Keratinocyte (primary cell): ENCODE data around the gene NADSYN1. TPM values are rescaled to one million over a fixed set of nuclear protein-coding genes. Genes with fewer than 3 reads are reported as not detected.
"Not testable (repeated sequence)": the region's sequence is repeated elsewhere in the genome, so short reads cannot be mapped to it uniquely, and the experiment has no call there.

Experiments used
- DNase-seq: peaks from one replicate; pipeline ENCODE4 v3.0.0-alpha.2; 2011; ENCODE audit warnings: low read depth, missing footprints, low spot score
- FAIRE-seq: peaks from 2 replicates; lab custom pipeline; 2011; peaks lifted over from hg19 to GRCh38; lab: Jason Lieb, UNC
- H2AFZ ChIP-seq: 2 replicates; pipeline ENCODE4 v1.6.0; 2012; ENCODE audit warnings: low read length, control low read depth, inconsistent platforms; ENCODE audit not compliant: control insufficient read depth
- H3K27ac ChIP-seq: 2 replicates; pipeline ENCODE4 v1.5.1; 2011; ENCODE audit warnings: low read length; ENCODE audit not compliant: control insufficient read depth, insufficient read depth
- H3K27me3 ChIP-seq: 3 replicates; pipeline ENCODE4 v1.6.0; 2011; ENCODE audit warnings: low read length; ENCODE audit not compliant: control insufficient read depth, insufficient read depth; ENCODE audit errors: extremely low read depth
- H3K36me3 ChIP-seq, 2 experiments: 2 replicates in 1 of 2; 3 replicates in 1 of 2; pipeline ENCODE4 v1.5.1; 2011; ENCODE audit warnings: low read length in 2 of 2, mild to moderate bottlenecking in 1 of 2; ENCODE audit not compliant: control insufficient read depth in 2 of 2, insufficient read depth in 2 of 2; ENCODE audit errors: extremely low read depth in 1 of 2
- H3K4me1 ChIP-seq: 3 replicates; pipeline ENCODE4 v1.5.1; 2011; ENCODE audit warnings: low read length; ENCODE audit not compliant: control insufficient read depth, insufficient read depth; ENCODE audit errors: extremely low read depth
- H3K4me2 ChIP-seq: 3 replicates; pipeline ENCODE4 v1.6.0; 2011; ENCODE audit warnings: low read depth, low read length; ENCODE audit not compliant: control insufficient read depth, insufficient read depth; ENCODE audit errors: extremely low read depth
- H3K4me3 ChIP-seq, 3 experiments: fragments of 200-600 bp in 1 of 3; sonication (generic) in 1 of 3; 2 replicates in 2 of 3; 3 replicates in 1 of 3; pipeline ENCODE4 v1.5.1; 2011 to 2016; ENCODE audit warnings: low read length in 3 of 3, mild to moderate bottlenecking in 3 of 3, control low read depth in 2 of 3, inconsistent platforms in 1 of 3, low read depth in 1 of 3, mixed read lengths in 1 of 3, mixed run types in 1 of 3, moderate library complexity in 1 of 3; ENCODE audit not compliant: control insufficient read depth in 2 of 3, insufficient read depth in 2 of 3; ENCODE audit errors: extremely low read depth in 1 of 3
- H3K79me2 ChIP-seq: 2 replicates; pipeline ENCODE4 v1.6.0; 2012; ENCODE audit warnings: low read length; ENCODE audit not compliant: control insufficient read depth, insufficient read depth
- H3K9ac ChIP-seq: 3 replicates; pipeline ENCODE4 v1.6.0; 2011; ENCODE audit warnings: low read length; ENCODE audit not compliant: control insufficient read depth, insufficient read depth; ENCODE audit errors: extremely low read depth
- H3K9me1 ChIP-seq: 3 replicates; pipeline ENCODE4 v1.6.0; 2011; ENCODE audit warnings: low read length; ENCODE audit not compliant: control insufficient read depth, insufficient read depth; ENCODE audit errors: extremely low read depth
- H3K9me3 ChIP-seq: 2 replicates; pipeline ENCODE4 v1.5.1; 2012; ENCODE audit warnings: low read depth, low read length; ENCODE audit not compliant: control insufficient read depth
- H4K20me1 ChIP-seq: 3 replicates; pipeline ENCODE4 v1.6.0; 2011; ENCODE audit warnings: low read length; ENCODE audit not compliant: control insufficient read depth, insufficient read depth; ENCODE audit errors: extremely low read depth
- EZH2 ChIP-seq: IDR thresholded peaks from one replicate; pipeline ENCODE4 v1.6.1; 2012; ENCODE audit warnings: inconsistent platforms, mild to moderate bottlenecking, low read length, moderate library complexity
- dilution Hi-C: fragments of 300-500 bp; cut with MboI; formaldehyde crosslinking; loops from one replicate; pipeline ENCODE4 v1.7.0; 2020; ENCODE audit warnings: low sequenced_read_pairs; ENCODE audit not compliant: extremely low pct_ligation_motif_present
- polyA plus RNA-seq, 5 experiments: library from polyadenylated mRNA; depleted of rRNA in 3 of 5; stranded (reverse) in 3 of 5; stranded (forward) in 1 of 5; unstranded in 1 of 5; fragments of >200 nt; gene quantifications; 1 replicate in 1 of 5; 2 replicates in 3 of 5; 3 replicates in 1 of 5; pipeline versions ENCODE4 v1.2.1 to v1.2.3, GENCODE V29; 2011 to 2012; ENCODE audit warnings: missing spikeins in 2 of 5, low read depth in 1 of 5, low replicate concordance in 1 of 5
- TF ChIP-seq, protein P1 (sequence below), 3 experiments: IDR thresholded peaks in 1 of 3; conservative IDR thresholded peaks in 1 of 3; optimal IDR thresholded peaks in 1 of 3; 2 replicates in 2 of 3; 3 replicates in 1 of 3; pipeline versions ENCODE3 to v1.5.1; 2011; ENCODE audit warnings: low read length in 3 of 3, mild to moderate bottlenecking in 3 of 3, moderate library complexity in 2 of 3, control low read depth in 1 of 3, inconsistent platforms in 1 of 3; ENCODE audit not compliant: insufficient read depth in 2 of 3; ENCODE audit errors: extremely low read depth in 1 of 3

The NADSYN1 gene
- polyA plus RNA-seq, 1 donor (not counting 4 experiments of a cell fraction or from before 2014, with no cell fraction given) = 51.5 TPM

DNA sequence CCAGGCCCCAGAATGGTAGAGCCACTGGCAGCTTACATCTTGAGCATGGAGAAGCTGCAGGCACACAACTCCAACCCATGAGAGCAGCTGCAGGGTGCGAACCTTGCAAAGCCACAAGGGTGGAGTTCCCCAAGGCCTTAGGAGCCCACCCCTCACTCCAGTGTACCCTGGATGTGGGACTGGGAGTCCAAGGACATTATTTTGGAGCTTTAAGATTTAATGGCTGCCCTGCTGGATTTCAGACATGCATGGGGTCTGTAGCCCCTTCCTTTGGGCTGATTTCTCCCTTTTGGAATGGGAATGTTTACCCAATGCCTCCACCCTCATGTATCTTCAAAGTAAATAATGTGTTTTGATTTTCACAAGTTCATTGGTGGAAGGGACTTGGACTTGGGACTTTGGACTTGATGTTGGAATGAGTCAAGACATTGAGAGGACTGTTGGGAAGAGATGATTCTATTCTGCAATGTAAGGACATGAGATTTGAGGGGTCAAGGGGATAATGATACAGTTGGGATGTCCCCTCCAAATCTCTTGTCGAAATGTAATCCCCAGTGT is 73.0 kb downstream of the NADSYN1 start:
- TF ChIP-seq, protein P1, sequence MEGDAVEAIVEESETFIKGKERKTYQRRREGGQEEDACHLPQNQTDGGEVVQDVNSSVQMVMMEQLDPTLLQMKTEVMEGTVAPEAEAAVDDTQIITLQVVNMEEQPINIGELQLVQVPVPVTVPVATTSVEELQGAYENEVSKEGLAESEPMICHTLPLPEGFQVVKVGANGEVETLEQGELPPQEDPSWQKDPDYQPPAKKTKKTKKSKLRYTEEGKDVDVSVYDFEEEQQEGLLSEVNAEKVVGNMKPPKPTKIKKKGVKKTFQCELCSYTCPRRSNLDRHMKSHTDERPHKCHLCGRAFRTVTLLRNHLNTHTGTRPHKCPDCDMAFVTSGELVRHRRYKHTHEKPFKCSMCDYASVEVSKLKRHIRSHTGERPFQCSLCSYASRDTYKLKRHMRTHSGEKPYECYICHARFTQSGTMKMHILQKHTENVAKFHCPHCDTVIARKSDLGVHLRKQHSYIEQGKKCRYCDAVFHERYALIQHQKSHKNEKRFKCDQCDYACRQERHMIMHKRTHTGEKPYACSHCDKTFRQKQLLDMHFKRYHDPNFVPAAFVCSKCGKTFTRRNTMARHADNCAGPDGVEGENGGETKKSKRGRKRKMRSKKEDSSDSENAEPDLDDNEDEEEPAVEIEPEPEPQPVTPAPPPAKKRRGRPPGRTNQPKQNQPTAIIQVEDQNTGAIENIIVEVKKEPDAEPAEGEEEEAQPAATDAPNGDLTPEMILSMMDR (optimal IDR thresholded peaks at IDR 0.05 in 1 of 3, IDR thresholded peaks at IDR 0.05 in 1 of 3, conservative IDR thresholded peaks at IDR 0.05 in 1 of 3; ENCODE audit: extremely low read depth in 1 of 3, insufficient read depth in 2 of 3, low read length in 3 of 3) = no peak
- TF ChIP-seq EZH2 = no peak
- FAIRE-seq (no peak), DNase-seq (no peak)
- H3K4me3 ChIP-seq = no peak overlapping the region
- no peak overlapping the region for H2AFZ ChIP-seq
- no peaks in the 10 kb centered on the region for H3K79me2 ChIP-seq
- no peaks in the 10 kb centered on the region for H3K36me3 ChIP-seq
- H3K4me1 ChIP-seq = no peaks in the 10 kb centered on the region
- no peaks in the 10 kb centered on the region for H3K9me1 ChIP-seq
- dilution Hi-C loops = no loop called here
- H3K4me2 ChIP-seq = no peak overlapping the region
- H3K27me3 ChIP-seq = no peaks in the 10 kb centered on the region
- no peaks in the 10 kb centered on the region for H4K20me1 ChIP-seq
- H3K27ac ChIP-seq = no peak overlapping the region
- H3K9me3 ChIP-seq = no peaks in the 10 kb centered on the region
- no peak overlapping the region for H3K9ac ChIP-seq

DNA sequence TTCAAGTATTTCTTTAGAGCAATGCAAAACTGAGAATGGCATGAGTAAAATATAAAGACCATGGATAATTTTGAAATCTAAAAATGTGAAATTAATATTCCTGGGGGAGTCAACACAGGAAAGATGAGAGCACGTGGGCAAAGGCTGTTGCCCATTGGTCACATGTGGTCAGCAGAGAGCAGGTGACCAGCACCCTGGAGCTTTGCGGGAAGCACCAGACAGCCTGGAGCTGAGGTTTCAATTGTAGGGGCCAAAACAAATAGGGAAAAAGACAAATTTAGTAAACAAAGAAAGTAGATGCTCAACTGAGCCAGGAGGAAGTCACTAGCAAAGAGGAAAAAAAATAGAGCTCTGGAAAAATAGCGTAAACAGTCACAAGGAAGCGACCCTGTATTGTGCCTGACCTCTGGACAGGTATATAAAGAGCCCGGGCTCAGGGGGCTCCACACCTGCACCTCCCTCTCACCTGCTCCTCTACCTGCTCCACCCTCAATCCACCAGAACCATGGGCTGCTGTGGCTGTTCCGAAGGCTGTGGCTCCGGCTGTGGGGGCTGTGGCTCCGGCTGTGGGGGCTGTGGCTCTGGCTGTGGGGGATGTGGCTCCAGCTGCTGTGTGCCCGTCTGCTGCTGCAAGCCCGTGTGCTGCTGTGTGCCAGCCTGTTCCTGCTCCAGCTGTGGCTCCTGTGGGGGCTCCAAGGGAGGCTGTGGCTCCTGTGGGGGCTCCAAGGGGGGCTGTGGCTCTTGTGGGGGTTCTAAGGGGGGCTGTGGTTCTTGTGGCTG is 74.0 kb downstream of the NADSYN1 start, which contains the start of gene KRTAP5-7:
Gene KRTAP5-7 (plus strand): TSS at position 472 of the 780 bp plus-strand sequence. CDS start 34 bp downstream, at position 506.
- H3K9me1 ChIP-seq, H3K4me2 ChIP-seq, H2AFZ ChIP-seq, H3K79me2 ChIP-seq, H3K9ac ChIP-seq, H3K27me3 ChIP-seq, H3K36me3 ChIP-seq, H3K27ac ChIP-seq, dilution Hi-C loops, H3K4me3 ChIP-seq, FAIRE-seq, H4K20me1 ChIP-seq, DNase-seq, H3K9me3 ChIP-seq, H3K4me1 ChIP-seq: not testable (repeated sequence)
